WERI-Rb-1 (cell line): ENCODE measurements around the gene TOMM7.

Experiments
- DNase-seq: peaks from one replicate; pipeline ENCODE4 v3.0.0-alpha.2; 2020
- H3K27ac ChIP-seq: fragments of 250-450 bp; sonication (Bioruptor Pico); 2 replicates; pipeline ENCODE4 v1.5.1; 2020; ENCODE audit warnings: mild to moderate bottlenecking, moderate library complexity
- H3K27me3 ChIP-seq: fragments of 250-450 bp; sonication (Bioruptor Pico); 2 replicates; pipeline ENCODE4 v1.5.1; 2021; ENCODE audit warnings: mild to moderate bottlenecking, low read depth, moderate library complexity; ENCODE audit not compliant: insufficient read depth, severe bottlenecking
- H3K36me3 ChIP-seq: fragments of 250-450 bp; sonication (Bioruptor Pico); 2 replicates; pipeline ENCODE4 v1.5.1; 2020; ENCODE audit warnings: mild to moderate bottlenecking, moderate library complexity
- H3K4me3 ChIP-seq: 2 replicates; pipeline ENCODE4 v1.5.1; 2011; ENCODE audit warnings: low read depth, mild to moderate bottlenecking, control low read depth, low read length
- H3K9me3 ChIP-seq: fragments of 250-450 bp; sonication (Bioruptor Pico); 2 replicates; pipeline ENCODE4 v1.5.1; 2021; ENCODE audit warnings: mild to moderate bottlenecking, moderate library complexity; ENCODE audit not compliant: severe bottlenecking
- TF ChIP-seq, protein P1 (sequence below): IDR thresholded peaks from 2 replicates; pipeline ENCODE4 v1.5.1; 2011; ENCODE audit warnings: low read depth, mild to moderate bottlenecking, control low read depth, inconsistent platforms, low read length

TOMM7 gene

DNA sequence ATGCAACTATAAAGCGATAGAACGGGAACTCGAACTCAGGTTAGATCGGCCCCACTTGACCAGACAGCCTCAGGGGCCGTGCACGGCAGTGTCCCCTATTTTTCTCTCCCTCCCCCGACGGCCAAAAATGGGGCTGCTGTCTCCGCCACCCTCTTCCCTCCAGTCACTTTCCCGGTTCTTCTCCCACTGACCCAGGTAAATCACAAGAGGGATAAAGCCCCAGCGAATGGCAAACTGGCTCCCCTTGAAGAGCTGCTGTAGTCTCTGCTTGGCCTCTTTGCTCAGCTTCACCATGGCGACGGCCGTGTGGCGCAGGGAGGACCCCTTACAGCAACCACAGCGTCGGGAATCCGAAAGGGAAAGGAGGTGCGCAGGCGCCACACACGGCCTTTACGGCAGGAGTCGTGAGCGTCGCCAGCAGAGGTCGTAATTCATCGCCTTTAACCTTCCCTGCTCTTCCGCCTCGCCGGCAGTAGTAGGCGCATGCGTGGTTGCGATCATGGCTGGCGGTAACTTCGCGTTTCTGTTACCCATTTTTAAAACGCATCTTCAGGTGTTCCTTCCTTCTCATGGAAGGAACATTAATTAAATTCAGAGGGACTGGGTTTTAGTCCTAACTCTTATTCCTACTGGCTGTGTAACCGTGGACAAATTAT is at the start of gene TOMM7:
TSS of gene TOMM7 (minus strand) at position 364 of the 656 bp plus-strand sequence. CDS start at position 294, 70 bp downstream.
- DNase-seq: peak; percentile 92
- Histone ChIP-seq H3K36me3 (peaks cover 2% of the 10 kb centered on the region; the same call in 1 of the 2 replicates), H3K9me3 (no peaks in the 10 kb centered on the region), H3K4me3 (peak within 1 kb of the TSS; percentile 99), H3K27ac (peak within 1 kb of the TSS; percentile 71), H3K27me3 (no peaks in the 10 kb centered on the region)
- TF ChIP-seq, protein P1, sequence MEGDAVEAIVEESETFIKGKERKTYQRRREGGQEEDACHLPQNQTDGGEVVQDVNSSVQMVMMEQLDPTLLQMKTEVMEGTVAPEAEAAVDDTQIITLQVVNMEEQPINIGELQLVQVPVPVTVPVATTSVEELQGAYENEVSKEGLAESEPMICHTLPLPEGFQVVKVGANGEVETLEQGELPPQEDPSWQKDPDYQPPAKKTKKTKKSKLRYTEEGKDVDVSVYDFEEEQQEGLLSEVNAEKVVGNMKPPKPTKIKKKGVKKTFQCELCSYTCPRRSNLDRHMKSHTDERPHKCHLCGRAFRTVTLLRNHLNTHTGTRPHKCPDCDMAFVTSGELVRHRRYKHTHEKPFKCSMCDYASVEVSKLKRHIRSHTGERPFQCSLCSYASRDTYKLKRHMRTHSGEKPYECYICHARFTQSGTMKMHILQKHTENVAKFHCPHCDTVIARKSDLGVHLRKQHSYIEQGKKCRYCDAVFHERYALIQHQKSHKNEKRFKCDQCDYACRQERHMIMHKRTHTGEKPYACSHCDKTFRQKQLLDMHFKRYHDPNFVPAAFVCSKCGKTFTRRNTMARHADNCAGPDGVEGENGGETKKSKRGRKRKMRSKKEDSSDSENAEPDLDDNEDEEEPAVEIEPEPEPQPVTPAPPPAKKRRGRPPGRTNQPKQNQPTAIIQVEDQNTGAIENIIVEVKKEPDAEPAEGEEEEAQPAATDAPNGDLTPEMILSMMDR: peak; percentile 40

DNA sequence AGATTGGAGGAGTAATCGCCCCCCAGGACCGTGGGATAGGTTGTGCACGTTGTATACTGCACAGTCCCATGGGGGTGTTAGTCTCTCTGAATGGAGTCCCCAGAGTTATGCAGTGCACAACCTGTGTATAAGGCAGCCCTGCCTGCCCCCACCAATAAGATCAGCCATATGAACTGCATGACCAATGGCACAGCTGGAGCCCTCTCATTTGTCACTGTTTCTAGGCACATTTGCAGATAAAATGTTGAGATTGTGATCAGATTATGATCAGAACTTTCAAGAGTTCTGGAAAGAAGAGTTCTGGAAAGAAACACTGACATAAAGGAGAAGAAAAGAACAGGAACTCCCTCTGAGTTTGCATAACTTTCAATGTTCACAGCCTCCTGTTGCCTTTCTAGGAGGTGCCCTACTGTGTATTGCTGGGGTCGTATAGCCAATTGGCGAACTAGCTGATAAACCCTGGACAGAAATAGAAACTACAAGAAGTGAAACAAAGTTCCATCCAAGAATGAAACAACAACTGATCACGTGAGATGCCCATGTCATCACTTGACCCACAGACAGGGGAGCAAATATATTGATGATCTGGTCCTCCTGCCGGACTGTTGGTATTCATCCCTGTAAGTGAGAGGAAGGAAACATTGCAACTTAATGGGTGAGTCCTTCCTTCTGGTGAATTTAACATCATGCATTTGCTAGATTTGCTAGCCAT is 49.6 kb upstream of the TOMM7 start:
- H3K27me3 ChIP-seq: no peaks in the 10 kb centered on the region
- DNase-seq: no peak
- H3K9me3 ChIP-seq: no peaks in the 10 kb centered on the region
- TF ChIP-seq, protein P1: no peak
- no peak overlapping the region for H3K4me3 ChIP-seq
- H3K36me3 ChIP-seq: no peaks in the 10 kb centered on the region
- no peak overlapping the region for H3K27ac ChIP-seq

DNA sequence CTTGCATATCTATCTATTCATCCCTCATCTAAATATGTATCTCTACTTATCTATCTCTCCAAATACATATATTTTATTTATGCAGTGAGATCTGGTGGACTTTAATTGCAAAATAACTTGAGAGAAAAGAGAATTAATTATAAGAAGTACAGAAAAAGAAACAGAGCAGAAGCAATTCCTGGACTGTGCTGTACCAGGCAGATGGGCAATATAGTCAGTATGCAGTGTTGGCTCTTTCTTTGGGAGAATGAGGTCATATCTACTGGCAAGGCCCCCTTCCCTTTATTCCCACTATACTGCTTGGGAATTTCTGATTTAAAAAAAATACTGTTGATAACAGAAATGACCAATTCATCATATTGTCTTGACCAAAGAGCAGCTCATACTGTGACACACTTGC is 49.0 kb upstream of the TOMM7 start:
- TF ChIP-seq, protein P1: no peak
- Histone ChIP-seq H3K27ac (no peak overlapping the region), H3K4me3 (no peak overlapping the region), H3K36me3 (no peaks in the 10 kb centered on the region), H3K27me3 (no peaks in the 10 kb centered on the region), H3K9me3 (no peaks in the 10 kb centered on the region)
- DNase-seq: no peak

DNA sequence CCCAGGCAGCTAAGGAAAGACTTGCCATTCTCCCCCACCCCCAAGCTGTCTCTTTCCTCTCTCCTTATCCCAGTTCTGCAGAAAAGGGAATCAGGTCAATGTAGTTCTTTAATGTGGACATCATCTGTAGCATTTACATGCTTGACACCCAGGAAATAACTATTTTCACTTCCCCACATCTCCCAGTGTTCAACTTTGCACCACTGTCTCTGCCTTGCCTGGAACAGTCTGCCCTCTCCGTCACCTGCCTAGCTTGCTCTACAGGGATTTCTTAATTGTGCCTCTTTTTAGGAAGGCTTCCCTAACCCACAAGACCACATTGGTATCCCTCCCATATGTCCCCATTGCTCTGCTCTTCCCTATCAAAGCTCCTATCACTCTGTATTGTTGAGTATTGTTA is 45.9 kb upstream of the TOMM7 start:
- Histone ChIP-seq H3K4me3 (no peak overlapping the region), H3K36me3 (no peaks in the 10 kb centered on the region), H3K27ac (no peak overlapping the region), H3K9me3 (no peaks in the 10 kb centered on the region), H3K27me3 (no peaks in the 10 kb centered on the region)
- TF ChIP-seq, protein P1: no peak
- DNase-seq: no peak

DNA sequence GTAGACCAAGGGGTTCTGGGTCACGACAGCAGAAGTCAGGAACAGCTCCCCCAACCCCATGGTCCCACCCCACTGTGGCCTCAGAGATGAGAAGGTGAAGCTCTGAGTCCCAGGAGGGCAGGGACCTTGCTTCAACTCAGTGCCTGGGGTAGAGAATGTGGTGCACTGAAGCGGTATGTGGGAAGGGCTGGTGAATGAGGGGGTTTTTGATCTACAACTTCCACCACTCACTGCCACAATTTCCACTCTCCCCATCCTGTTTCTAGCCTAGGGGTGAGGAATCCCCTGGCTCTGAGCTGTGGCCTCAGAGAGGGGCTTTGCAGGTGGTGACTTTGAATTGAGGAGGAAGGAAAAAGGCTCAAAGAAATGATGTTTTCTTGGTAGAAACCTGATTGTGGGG is 44.9 kb upstream of the TOMM7 start:
- TF ChIP-seq, protein P1: no peak
- Histone ChIP-seq H3K27ac (no peak overlapping the region), H3K36me3 (no peaks in the 10 kb centered on the region), H3K4me3 (no peak overlapping the region), H3K27me3 (no peaks in the 10 kb centered on the region), H3K9me3 (no peaks in the 10 kb centered on the region)
- DNase-seq: no peak
